LNCaP clone FGC (cell line): ENCODE data around the gene SLC49A3.

ENCODE experiments used
- DNase-seq: peaks from one replicate; pipeline ENCODE4 v3.0.0-alpha.2; 2011; ENCODE audit warnings: low read depth
- H3K4me3 ChIP-seq: 2 replicates; pipeline ENCODE4 v1.5.1; 2011; ENCODE audit warnings: mild to moderate bottlenecking, low read depth, low read length, control low read depth
- CTCF ChIP-seq: IDR thresholded peaks from 2 replicates; pipeline ENCODE4 v1.5.1; 2012; ENCODE audit warnings: mild to moderate bottlenecking; ENCODE audit not compliant: control insufficient read depth, insufficient read depth; ENCODE audit errors: extremely low read depth

SLC49A3 gene

GRCh38 chr4:661881-662761 lies 26.8 kb downstream of the SLC49A3 start:
- no peak for DNase-seq
- TF ChIP-seq CTCF = no peak
- no peak overlapping the region for H3K4me3 ChIP-seq

- DNase-seq = no peak
- no peak for TF ChIP-seq CTCF
- no peak overlapping the region for H3K4me3 ChIP-seq
Observed at GRCh38 chr4:661231-661630, 27.7 kb downstream of the SLC49A3 start.

GRCh38 chr4:660401-660800 lies 28.6 kb downstream of the SLC49A3 start:
- TF ChIP-seq CTCF = no peak

DNA sequence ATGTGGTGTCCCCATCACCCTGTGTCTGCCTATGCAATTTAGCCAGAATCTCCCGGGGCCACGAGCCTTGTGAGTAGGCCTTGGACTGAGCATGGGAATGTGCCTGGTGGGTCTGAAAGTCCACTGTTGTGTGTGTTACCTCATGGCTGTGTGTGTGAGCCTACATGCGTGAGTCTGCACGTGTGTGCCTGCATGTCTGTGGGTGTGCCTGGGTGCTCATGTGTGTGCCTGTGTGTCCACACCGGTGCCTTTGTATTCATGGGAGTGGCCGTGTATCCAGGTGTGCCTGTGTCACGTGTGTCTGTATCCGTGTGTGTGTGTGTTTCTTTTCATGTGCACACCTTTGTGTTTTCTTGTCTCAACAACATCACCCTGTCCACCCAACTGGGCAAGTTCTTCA lies 29.1 kb downstream of the SLC49A3 start:
- no peak for DNase-seq
- no peak overlapping the region for H3K4me3 ChIP-seq
- no peak for TF ChIP-seq CTCF

More at GRCh38 chr4:660401-660800, 28.6 kb downstream of the SLC49A3 start:
- no peak for DNase-seq
- no peak overlapping the region for H3K4me3 ChIP-seq

DNA sequence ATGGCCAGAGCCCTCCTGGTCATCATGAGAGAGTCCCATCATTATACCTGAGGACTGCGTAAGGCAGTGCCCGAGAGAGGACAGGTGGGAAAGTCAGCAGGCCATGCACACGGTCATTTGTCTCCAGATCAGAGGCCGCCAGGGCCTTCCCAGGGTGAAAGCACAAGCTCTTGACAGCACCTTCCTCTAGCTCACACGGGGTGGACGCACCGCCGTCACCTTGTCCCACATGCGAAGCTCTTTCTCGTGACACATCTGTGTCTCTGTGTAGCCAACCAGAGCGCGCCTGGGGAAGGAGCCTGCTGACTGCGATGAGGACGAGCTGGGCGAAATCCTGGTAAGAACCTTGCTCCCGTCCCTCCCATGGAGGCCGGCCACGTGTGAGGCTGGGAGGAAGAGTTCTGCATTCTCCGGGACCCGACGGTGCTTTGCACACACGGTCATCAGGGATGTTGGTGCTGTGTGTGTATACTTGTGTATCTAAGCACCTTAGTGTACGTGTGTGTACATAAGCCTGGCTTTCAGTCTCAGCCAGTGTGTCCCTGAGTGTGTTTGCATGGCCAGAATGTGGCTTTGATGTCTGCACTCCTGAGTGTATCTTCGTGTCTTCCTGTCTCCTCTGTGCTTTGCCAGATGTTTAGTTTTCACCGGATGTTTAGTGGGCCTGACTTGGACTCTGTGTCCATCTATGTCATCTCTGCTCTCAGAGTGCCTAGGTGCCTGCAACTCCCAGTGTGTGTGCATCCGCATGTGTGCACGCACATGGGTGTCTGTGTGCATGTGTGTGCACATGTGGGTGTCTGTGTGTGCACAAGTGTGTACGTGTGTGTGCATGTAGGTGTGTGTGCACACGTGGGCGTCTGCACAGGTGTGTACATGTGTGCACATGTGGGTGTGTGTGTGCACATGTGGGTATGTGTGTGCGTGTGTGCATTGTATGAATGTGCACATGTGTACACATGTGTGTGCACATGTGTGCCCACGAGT lies 30.0 kb downstream of the SLC49A3 start:
- no peak overlapping the region for H3K4me3 ChIP-seq
- no peak for DNase-seq
- TF ChIP-seq CTCF = no peak

DNA sequence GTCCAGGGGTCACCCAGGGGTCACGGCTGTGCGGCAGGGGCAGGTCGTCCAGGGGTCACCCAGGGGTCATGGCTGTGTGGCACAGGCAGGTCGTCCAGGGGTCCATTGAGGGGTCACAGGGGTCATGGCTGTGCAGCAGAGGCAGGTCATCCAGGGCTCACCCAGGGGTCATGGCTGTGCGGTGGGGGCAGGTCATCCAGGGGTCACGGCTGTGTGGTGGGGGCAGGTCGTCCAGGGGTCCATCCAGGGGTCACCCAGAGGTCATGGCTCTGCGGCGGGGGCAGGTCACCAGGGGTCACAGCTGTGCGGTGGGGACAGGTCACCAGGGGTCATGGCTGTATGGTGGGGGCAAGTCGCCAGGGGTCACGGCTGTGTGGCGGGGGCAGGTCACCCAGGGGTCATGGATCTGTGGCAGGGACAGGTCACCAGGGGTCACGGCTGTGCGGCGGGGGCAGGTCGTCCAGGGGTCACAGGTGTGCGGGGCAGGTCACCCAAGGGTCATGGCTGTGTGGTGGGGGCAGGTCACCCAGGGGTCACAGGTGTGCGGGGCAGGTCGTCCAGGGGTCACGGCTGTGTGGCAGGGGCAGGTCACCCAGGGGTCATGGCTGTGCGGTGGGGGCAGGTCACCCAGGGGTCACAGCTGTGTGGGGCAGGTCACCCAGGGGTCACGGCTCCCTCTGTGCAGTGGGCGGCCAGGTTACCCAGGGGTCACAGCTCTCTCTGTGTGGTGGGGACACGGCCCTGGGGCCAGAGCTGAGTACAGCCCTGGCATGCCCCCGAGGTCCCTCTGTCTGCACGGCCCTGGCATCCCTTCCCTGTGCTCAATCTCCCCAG lies 30.9 kb downstream of the SLC49A3 start:
- no peak for TF ChIP-seq CTCF
- no peak overlapping the region for H3K4me3 ChIP-seq
- no peak for DNase-seq
